GM13977 (cell line): ENCODE data around the gene LRRC23.

Experiments
- DNase-seq: peaks from one replicate; pipeline ENCODE4 v3.0.0; 2012; ENCODE audit warnings: low spot score
- CTCF ChIP-seq: IDR thresholded peaks from 2 replicates; pipeline ENCODE4 v1.5.1; 2012; ENCODE audit warnings: mild to moderate bottlenecking, control low read depth; ENCODE audit not compliant: insufficient read depth; ENCODE audit errors: extremely low read depth, missing control alignments
- in situ Hi-C: fragments of 300-500 bp; cut with MboI; formaldehyde crosslinking; loops from one replicate; pipeline ENCODE4 v1.12.0; 2022; ENCODE audit warnings: low sequenced_read_pairs, low pct_unique_long_range_greater_than_20kb, mixed read lengths, inconsistent platforms; ENCODE audit not compliant: unreplicated experiment

Gene LRRC23

GRCh38 chr12:6958609-6959057 lies 54.0 kb downstream of the LRRC23 start:
- no peak for DNase-seq
- in situ Hi-C loops, result no loop called here
- no peak for TF ChIP-seq CTCF

GRCh38 chr12:6959058-6959804 lies 54.6 kb downstream of the LRRC23 start:
- TF ChIP-seq CTCF, result no peak
- peak; percentile 84 for DNase-seq
- in situ Hi-C loops, result no loop called here

GRCh38 chr12:6959805-6960592 lies 55.4 kb downstream of the LRRC23 start:
- DNase-seq, result no peak
- no peak for TF ChIP-seq CTCF

GRCh38 chr12:6960593-6961277 lies 56.1 kb downstream of the LRRC23 start:
- in situ Hi-C loops, result no loop called here
- peak; percentile 65 for DNase-seq
- peak; percentile 67 for TF ChIP-seq CTCF

More at GRCh38 chr12:6959805-6960592, 55.4 kb downstream of the LRRC23 start:
- in situ Hi-C loops, result no loop called here

- in situ Hi-C loops, result no loop called here
- TF ChIP-seq CTCF, result no peak
- DNase-seq, result peak; percentile 73
Measured at GRCh38 chr12:6961278-6961694, 56.7 kb downstream of the LRRC23 start.

- peak; percentile 68 for DNase-seq
- TF ChIP-seq CTCF, result peak; percentile 31
- in situ Hi-C loops, result no loop called here
Measured at GRCh38 chr12:6961695-6962284, 57.2 kb downstream of the LRRC23 start.
